Activated T-cell treated with anti-CD3 and anti-CD28 coated beads for 48 hours (primary cell): Measurements from ENCODE around the gene CSMD2.

Experiments used
- DNase-seq: peaks from one replicate; pipeline ENCODE4 v3.0.0-alpha.2; 2020; ENCODE audit warnings: low read depth

CSMD2 gene

DNA sequence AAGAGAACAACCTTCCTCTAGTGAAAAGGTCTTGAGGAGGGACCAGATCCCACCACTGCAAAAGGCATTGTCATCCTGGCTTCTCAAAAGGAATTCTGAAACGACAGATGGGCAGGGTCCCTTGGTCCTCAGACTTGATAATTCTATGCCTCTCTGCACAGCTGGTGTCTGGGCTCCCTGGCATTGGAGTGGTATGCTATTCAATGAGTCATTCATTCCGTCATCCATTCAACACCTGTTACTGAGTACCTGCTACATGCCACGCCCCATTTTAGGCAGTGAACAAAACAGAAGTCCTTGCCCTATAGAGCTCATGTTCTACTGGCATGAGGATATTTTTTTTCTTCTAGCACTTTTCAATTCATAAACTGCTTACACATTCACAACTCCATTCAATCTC, 347.0 kb downstream of the CSMD2 start:
- no peak for DNase-seq

GRCh38 chr1:33815061-33815460, 350.0 kb downstream of the CSMD2 start:
- no peak for DNase-seq

DNA sequence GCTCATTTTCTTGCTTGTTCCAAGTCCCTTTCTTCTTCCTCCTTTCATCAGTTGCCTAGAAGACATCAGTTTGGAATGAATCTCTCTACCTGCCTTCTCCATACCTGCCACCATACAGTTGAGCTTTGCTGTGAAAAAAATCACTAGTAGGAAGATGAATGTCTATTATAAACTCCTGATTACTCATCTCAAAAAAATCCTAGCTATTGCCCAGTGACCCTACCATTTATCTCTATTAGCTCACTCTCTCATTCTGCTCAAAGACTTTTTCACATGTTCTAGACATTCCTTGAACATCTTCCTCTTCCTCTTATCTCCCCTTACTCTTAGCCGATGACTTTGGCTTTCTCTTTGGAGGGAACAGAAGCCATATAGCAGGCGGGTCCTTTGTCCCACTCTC, 350.9 kb downstream of the CSMD2 start:
- no peak for DNase-seq

GRCh38 chr1:33810571-33810970, 354.5 kb downstream of the CSMD2 start:
- no peak for DNase-seq

DNA sequence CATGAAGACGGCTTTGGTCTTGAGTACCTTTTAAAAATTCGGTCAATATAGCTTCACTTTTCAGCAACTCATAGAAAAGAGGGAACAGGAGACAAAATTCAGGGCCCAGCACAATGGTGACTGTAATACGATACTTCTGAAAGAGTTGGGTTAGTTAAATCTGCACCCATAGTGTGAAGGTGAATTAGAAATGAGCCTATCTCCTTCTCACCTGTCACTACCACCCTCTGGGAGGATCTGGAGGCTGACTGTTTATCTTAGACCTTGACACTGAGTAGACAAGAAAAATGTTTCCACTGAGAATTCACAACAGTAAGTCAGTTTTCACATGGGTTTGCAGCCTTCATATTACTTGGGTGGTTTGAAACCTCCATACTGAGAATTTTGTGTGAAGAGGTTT, 359.0 kb downstream of the CSMD2 start:
- DNase-seq: no peak

GRCh38 chr1:33802268-33802667, 362.8 kb downstream of the CSMD2 start:
- no peak for DNase-seq

DNA sequence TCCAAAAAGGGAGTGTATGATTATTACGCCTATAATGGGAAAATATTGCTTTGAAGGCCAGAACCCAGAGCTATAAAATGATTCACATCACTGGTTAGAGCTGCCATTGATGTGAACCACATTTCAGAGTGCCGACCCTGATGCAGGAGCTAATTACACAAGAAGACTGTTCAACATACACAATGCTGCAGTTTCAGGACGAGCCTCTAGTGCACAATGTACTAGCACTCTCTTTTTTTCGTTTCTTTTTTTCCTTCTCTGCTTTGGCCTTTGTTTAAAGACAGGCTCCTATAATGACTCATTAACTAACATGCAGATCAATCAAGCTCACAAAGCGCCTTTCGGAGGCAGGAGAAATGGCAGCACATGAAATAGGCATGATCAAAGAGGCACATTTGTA, 367.2 kb downstream of the CSMD2 start:
- DNase-seq: no peak

GRCh38 chr1:33792651-33793050, 372.4 kb downstream of the CSMD2 start:
- DNase-seq: no peak

DNA sequence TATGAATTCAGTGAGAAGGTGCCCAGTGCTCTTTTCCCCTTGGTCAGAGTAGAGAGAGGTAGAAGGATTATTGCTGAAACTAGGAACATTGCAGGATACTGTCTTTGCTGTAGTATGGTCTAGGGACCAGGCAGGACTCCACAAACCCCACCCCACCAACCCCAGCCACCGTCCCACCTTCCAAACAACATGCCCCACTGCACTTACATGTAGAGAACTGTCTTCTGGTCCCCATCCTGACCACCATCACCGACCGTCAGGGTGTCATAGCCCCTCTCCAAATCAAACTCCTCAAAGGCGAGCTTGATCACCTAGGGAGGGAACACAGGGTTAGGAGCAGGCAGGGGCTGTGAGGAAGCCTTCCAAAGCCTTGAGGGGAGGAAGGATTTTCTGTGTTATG, 372.8 kb downstream of the CSMD2 start:
- DNase-seq: no peak

DNA sequence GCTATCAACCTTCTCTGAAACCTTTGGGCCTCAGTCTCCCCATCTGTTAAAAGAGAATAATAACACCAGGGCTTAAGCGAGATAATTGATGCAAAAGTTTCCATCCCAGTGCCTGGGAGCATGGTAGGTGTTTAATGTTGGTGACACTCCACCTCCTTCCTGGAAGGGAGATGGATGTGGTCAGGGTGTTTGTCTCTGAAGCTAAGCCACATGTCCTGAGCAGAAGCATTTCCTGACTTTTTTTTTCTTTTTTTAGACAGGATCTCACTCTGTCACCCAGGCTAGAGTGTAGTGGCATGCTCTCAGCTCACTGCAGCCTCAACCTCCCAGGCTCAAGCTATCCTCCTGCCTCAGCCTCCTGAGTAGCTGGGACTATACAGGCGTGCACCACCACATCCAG, 373.8 kb downstream of the CSMD2 start:
- no peak for DNase-seq

DNA sequence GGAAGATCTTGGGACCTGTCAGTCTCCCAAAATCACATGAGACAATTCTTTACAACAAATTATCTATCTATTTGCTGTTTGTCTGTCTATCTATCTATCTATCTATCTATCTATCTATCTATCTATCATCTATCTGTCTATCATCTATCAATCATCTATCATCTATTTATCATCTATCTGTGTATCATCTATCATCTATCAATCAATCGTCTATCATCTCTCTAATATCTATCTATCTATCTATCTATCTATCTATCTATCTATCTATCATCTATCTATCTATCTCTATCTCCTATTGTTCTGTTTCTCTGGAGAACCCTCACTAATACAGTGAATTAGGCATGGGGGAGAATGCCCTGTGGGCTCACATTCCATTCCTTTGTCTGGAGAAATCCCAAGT, 374.5 kb downstream of the CSMD2 start:
- no peak for DNase-seq

DNA sequence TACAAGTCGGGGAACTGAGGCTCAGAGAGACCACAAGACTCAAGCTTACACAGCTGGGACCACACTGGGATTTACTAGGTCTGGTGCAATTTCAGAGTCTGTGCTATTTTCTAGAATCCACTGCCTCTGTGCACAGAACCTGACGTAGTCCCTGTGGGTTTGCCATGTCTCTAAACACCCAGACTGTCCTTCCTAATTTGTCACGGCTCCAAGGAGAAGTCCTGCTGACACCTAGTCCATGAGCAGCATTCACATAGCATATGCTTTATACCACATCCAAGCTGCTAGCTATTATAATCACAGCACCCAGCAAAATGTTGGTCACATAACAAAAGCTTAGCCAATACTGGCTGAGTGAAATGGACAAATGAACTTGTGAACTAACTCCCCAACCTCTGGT, 380.2 kb downstream of the CSMD2 start:
- DNase-seq: no peak

DNA sequence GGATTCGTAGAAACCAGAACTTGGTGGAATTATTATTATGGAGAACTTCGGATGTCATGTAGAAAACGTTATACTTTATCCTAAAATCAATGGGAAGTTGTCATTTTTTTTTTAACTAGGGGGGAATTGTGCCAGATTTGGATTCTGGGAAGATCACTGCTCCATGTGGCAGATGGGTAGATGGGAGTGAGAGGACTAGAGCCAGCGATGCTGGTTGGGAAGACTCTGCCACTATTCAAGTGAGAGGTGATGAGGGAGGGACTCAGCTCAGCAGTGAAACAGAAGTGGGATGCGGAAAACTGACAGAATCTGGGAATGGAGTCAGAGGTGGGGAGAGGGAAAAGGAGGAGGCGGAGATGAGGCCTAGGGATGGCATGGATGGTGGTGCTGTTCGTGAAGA, 382.3 kb downstream of the CSMD2 start:
- no peak for DNase-seq

DNA sequence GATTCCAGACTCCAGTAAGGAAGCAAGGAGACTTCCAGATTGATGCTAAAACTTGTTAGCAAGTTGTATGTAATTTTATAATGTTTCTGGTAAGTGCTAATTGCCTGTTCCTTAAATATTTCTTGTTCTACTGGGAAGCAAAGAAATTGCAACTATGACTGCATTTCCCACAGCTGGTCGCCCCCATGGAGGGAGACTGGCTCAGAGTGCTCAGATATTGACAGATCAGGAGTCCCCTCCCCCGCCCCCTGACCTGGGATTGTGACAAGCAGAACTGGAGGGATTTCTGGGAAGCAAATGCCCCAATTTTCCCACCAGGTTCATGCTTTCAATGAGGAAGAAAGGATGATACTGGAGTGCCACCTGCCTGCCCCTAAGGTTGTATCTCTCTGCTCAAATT, 383.4 kb downstream of the CSMD2 start:
- DNase-seq: no peak

DNA sequence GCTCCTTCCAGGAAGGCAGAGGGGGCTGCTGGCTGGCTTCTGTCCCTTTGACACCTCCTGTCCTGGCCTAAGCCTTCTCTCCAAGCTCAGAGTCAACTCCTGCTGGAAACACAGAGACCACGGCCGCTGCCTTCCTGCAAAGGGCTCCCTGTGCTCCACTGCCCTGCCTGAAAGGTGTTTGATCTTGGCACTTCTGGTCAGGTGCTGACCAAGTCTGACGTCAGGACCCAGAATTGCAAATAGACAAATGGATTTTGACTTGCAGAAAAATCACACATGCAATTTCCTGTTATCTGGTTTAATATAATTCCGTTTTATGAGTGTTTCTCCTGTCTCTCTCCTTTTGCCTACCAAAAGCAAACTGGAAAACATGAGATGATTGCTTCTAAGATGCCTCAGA, 387.7 kb downstream of the CSMD2 start:
- no peak for DNase-seq

DNA sequence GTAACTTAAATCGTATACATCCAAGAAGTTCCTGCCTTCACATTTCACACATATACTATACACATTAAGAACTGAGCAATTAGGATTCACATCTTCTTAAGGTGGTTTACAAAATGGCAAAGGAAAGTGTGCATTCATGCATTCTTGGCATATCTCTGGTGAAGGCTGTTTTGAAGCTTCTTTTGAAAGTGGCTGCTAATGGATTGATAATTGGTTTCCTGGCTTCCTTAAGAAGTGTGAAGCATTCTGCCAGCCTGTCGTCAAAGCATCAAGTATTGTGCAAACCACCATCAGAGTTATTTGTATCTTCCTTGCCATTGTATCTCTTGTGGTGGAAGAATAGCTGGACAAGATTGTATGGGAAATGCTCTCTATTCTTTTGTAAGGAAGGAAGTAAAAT, 396.2 kb downstream of the CSMD2 start:
- DNase-seq: no peak

- no peak for DNase-seq
Measured at GRCh38 chr1:33768106-33768505, 396.9 kb downstream of the CSMD2 start.

DNA sequence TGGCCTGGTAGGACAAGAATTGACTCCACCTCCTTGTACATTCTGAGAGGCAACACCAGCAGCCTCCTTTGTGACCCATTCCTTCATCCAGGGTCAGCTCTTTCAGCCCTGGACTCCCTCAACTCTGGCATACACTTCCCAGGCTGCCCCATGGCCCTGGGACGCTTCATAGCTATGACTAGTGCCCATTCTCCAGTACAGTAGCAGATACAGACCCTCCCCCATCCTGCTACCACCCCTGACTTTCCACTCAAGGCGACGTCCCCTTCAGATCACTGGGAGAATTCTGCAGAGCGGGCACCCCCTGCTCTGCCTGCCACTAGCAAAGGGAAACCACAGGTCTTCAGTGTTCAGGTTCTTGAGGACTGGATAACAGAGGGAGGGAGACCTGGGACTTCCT, 400.9 kb downstream of the CSMD2 start:
- no peak for DNase-seq

GRCh38 chr1:33763406-33763805, 401.6 kb downstream of the CSMD2 start:
- no peak for DNase-seq

DNA sequence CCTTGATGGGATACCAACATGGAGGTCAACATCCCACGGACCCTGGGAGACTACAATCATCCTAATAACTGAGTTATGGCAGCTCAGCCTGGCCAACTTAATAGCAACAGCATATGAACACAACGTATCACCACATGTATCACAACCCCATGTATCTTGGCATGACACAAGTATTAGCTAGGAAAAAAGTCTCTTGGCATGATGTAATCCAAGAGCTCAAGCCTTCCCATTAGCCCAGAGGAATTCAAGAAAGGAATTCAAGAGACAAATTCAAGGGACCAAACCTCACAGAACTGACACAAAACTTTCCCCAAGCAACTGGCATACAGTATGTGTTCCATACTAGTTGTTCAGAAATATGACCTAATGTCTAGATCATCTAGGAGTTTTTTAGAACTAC, 402.1 kb downstream of the CSMD2 start:
- no peak for DNase-seq

DNA sequence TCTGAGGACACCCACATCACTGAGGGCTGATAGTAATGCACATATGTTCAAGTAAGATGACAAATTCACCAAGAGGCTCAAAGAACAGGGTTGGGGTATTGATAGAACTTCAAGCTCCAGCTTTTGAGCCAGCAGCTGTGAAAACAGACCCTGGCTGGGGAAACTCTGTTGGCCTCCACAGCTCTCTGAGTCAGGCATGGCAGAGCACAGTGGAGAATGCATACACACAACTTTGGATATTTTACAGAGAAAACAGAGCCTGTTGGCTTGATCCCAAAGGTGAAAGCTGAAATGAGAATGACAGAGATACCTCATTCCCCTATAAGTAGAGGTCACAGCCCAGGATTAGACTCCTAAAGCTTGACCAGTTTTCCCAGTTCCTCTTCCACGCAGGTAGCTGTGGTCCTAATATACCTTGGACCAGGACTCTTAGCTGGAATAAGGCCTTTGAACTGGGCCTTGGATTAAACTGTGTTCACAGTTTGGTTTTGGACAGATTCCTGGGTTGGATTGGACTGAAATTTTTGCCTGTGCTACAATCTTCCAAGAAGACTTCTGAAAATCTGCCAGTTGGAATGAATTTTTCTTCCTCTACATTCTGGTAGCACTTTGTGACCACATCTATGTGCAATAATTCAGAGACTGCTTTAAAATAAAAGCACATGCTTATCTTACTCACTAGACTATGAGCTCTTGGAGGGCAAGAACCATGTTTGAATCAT, 402.8 kb downstream of the CSMD2 start:
- no peak for DNase-seq

GRCh38 chr1:33758698-33759097, 406.3 kb downstream of the CSMD2 start:
- no peak for DNase-seq

DNA sequence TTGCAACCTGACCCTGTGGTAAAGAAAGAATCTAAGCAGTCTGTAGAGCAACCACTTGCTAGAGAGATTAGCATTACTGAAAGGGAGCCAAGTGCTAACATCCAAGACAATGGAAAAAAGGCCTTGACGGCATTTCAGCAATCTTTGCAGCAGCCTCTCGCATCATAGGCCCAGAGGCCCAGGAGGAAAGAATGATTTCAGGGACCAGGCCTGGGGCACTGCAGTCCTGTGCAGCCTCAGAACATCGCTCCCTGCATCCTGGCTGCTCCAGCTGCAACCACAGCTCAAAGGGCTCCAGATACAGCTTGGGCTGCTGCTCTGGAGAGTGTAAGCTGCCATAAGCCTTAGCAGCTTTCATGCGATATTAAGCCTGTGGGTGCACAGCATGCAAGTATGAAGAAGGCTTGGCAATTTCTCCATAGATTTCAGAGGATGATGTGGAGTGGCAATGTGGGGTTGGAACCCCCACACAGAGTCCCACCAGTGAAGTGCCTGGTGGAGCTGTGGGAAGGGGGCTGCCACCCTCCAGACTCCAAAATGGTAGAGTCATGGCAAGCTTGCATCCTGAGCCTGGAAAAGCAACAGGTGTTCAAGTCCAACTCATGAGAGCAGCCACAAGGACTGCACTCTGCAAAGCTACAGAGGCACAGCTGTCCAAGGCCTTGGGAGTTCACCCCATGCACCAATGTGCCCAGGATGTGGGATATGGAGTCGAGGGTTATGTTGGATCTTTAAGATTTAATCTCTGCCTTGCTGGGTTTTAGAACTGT, 411.8 kb downstream of the CSMD2 start:
- no peak for DNase-seq

- no peak for DNase-seq
Measured at GRCh38 chr1:33745942-33746341, 419.1 kb downstream of the CSMD2 start.
